ENCODE data around the gene PYGL.
A peak's percentile ranks its signal among the peaks of the same experiment; 100 is the strongest.
"Not testable (repeated sequence)": the region's sequence is repeated elsewhere in the genome, so short reads cannot be mapped to it uniquely, and the experiment has no call there.

Gene PYGL

DNA sequence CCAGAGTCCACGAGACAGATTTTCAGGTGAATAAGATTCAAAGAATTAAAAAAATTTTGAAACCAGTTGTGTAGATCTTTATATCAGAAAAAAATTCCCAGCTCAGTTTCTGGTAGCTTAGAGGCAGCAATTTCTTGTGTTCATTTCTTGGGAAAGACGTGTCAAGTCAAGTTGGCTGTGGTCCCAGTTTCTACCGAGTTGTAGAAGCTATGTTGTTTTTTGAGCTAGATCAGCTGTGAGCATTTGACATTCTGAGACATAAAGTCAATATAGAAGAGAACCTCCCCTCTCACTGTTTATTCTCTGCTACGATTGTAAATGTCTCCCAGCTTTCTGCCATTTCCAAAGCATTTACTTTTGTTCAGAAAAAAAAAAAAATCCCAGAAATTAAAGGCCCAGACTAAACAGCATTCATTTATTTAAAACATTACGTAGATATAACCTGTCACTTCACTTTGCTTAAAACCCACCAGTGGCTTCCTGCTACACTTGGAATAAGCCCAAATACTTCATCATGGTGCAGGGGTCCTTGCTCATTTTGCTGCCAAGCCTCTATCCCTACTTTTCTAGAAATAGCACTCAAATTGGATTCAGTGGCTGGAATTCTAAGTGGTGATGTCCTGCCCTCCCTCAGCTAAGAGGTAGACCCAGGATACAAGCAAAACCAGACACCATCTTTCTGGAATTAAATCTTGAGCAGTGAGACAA, 20.6 kb upstream of the PYGL start:
- no peak for TF ChIP-seq CTCF (IDR thresholded peaks at IDR 0.05; ENCODE audit: borderline replicate concordance, insufficient read depth, low read depth, low read length)

GRCh38 chr14:50963919-50964318, 19.6 kb upstream of the PYGL start:
- no peak overlapping the region for H3K4me3 ChIP-seq (ENCODE audit: low read depth, low read length)
- TF ChIP-seq CTCF (IDR thresholded peaks at IDR 0.05; ENCODE audit: borderline replicate concordance, insufficient read depth, low read depth, low read length): no peak

More for the DNA sequence above, 20.6 kb upstream of the PYGL start:
- H3K4me3 ChIP-seq (ENCODE audit: low read depth, low read length): no peak overlapping the region

- no peak for TF ChIP-seq CTCF (IDR thresholded peaks at IDR 0.05; ENCODE audit: borderline replicate concordance, insufficient read depth, low read depth, low read length)
- H3K4me3 ChIP-seq (ENCODE audit: low read depth, low read length): no peak overlapping the region
These were observed 17.4 kb upstream of the PYGL start for GRCh38 chr14:50961605-50962221.

- H3K4me3 ChIP-seq (ENCODE audit: low read depth, low read length): no peak overlapping the region
These were observed 13.0 kb upstream of the PYGL start for GRCh38 chr14:50957296-50957695.

GRCh38 chr14:50956421-50956820, 12.1 kb upstream of the PYGL start:
- not testable (repeated sequence) for H3K4me3 ChIP-seq (ENCODE audit: low read depth, low read length)

More at GRCh38 chr14:50957296-50957695, 13.0 kb upstream of the PYGL start:
- TF ChIP-seq CTCF (IDR thresholded peaks at IDR 0.05; ENCODE audit: borderline replicate concordance, insufficient read depth, low read depth, low read length): no peak

- no peak overlapping the region for H3K4me3 ChIP-seq (ENCODE audit: low read depth, low read length)
- TF ChIP-seq CTCF (IDR thresholded peaks at IDR 0.05; ENCODE audit: borderline replicate concordance, insufficient read depth, low read depth, low read length): 0 out of 2 replicates have a peak, but pooled peaks have one; percentile 8
These were observed 11.2 kb upstream of the PYGL start for GRCh38 chr14:50955373-50956043.

DNA sequence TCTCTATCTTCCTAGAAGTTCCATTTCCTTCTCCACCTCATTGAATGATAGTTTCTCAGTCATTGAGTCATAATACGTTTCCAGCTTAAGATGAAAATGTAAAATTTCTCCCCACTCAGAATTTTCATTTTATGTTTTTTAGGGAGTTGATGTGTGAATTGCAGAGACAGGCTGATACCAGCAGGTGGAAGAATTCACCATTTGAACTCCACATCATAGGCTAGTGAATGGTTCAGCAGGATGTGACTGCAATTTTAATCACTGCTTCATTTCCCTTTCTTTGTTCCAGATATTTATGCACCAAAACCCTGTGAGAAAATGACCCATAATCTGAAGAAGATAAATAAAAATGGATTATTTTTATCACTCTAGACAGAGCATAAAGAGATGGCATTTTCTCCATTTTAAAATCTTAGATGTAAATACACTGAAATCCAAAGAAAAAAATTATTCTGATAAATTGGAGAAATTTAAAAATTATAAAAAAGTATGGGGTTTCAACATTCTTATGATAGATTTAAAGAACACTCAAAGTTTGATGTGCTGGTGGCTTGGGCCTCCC, 10.6 kb upstream of the PYGL start:
- peak; percentile 45; the same call in 1 of the 2 replicates for TF ChIP-seq CTCF (IDR thresholded peaks at IDR 0.05; ENCODE audit: borderline replicate concordance, insufficient read depth, low read depth, low read length)
- no peak overlapping the region for H3K4me3 ChIP-seq (ENCODE audit: low read depth, low read length)
